Mucosa of descending colon (tissue), 3 donors: ENCODE measurements around the gene DCPS. TPM values are rescaled to one million over a fixed set of nuclear protein-coding genes. Genes with fewer than 3 reads are reported as not detected.
A peak's percentile ranks its signal among the peaks of the same experiment; 100 is the strongest.
"Not testable (repeated sequence)": the region's sequence is repeated elsewhere in the genome, so short reads cannot be mapped to it uniquely, and the experiment has no call there.

ENCODE experiments used
- ATAC-seq: fragments of 200-7000 bp; cut with Tn5 transposase; one replicate; pipeline ENCODE4 v1.9.1; 2020; ENCODE audit warnings: mild to moderate bottlenecking, moderate library complexity
- DNase-seq, 3 donors: peaks; one replicate each; pipeline ENCODE4 v3.0.0-alpha.2; 2020
- H3K36me3 ChIP-seq: fragments of 200-600 bp; one replicate; pipeline ENCODE4 v1.8.0; 2021; ENCODE audit warnings: low read depth, mild to moderate bottlenecking
- H3K4me1 ChIP-seq: fragments of 200-600 bp; one replicate; pipeline ENCODE4 v1.8.0; 2021; ENCODE audit warnings: low read depth, mild to moderate bottlenecking
- H3K4me3 ChIP-seq: fragments of 200-600 bp; one replicate; pipeline ENCODE4 v1.8.0; 2021; ENCODE audit warnings: mild to moderate bottlenecking
- H3K9me3 ChIP-seq: fragments of 200-600 bp; one replicate; pipeline ENCODE4 v1.8.0; 2021; ENCODE audit warnings: mild to moderate bottlenecking
- CTCF ChIP-seq: fragments of 200-600 bp; IDR thresholded peaks from one replicate; pipeline ENCODE4 v1.8.0; 2022; ENCODE audit warnings: antibody characterized with exemption, mild to moderate bottlenecking
- intact Hi-C, 2 donors: fragments of 100-400 bp; cut with DNase I in 1 of 2; cut with micrococcal nuclease in 1 of 2; formaldehyde crosslinking; loops; one replicate each; pipeline versions ENCODE4 v1.11.0 to v1.11.1; 2022; cut with DNase I, micrococcal nuclease
- total RNA-seq, 3 donors: library from RNA; stranded (reverse); fragmentation: NEBNext Ultra II Directional in 2 of 3; extraction: Animal tissue kit (Norgen Biotek cat#: 25700) in 2 of 3; gene quantifications; one replicate each; pipeline versions ENCODE4 v1.2.1 to v1.2.4, GENCODE V29; 2021 to 2023
- donor health status: DM: no; HTN: no; CAD: no; lungs with moderate emphysema.
- donor health status: DM: no; HTN: no; CAD: no.
- donor health status: DM: no; HTN: yes; CAD: no.

Gene DCPS
- total RNA-seq, 3 donors from 2014 or later = 10.0 to 21.3 (median 14.8) TPM

DNA sequence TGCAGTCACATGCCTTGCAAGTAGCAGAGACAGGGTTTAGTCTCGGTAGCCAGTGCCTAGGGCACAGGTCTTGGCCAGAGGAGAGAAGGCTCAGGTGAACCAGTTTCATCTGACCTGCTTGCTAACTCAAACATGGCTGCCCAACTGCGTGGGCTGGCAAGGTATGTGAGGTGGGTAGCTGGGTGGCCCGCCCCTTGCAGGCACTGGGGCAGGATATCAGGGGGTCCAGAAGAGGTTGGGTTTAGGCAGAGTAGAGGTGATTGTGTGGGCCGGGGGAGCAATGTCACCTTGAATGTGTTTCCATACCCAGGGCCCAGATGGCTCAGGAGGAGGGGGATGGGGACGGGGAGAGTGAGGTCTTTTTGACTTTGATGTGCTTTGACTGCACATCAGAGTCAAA, 89.3 kb downstream of the DCPS start:
- intact Hi-C loops = no loop called here
- ATAC-seq (peak; percentile 12), DNase-seq (no peak)
- no peak overlapping the region for H3K4me3 ChIP-seq
- TF ChIP-seq CTCF = no peak
- no peaks in the 10 kb centered on the region for H3K36me3 ChIP-seq
- no peaks in the 10 kb centered on the region for H3K9me3 ChIP-seq
- H3K4me1 ChIP-seq = no peaks in the 10 kb centered on the region

DNA sequence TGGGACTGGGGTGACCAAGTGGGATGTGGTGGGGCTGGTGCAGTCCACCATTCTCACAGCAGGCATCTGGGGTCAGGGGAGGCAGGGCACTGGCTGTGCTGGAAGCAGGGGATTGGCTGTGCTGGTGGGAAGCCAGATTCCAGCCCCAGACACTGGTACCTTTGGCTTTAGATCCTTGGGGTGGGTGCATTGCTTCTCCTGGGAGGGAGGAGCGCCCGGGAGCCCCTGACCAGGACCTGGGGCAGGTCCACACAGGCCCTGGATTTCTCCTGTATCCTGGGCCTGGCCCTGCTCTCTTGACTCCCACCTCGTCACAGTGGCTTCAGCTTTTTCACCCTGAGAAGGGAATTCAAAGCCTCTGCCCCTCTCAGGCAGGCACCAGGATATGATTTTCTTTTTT, 90.2 kb downstream of the DCPS start:
- Histone ChIP-seq H3K4me1 (no peaks in the 10 kb centered on the region), H3K9me3 (no peaks in the 10 kb centered on the region), H3K36me3 (no peaks in the 10 kb centered on the region), H3K4me3 (no peak overlapping the region)
- ATAC-seq = no peak
- intact Hi-C loops = no loop called here
- no peak for DNase-seq
- no peak for TF ChIP-seq CTCF

DNA sequence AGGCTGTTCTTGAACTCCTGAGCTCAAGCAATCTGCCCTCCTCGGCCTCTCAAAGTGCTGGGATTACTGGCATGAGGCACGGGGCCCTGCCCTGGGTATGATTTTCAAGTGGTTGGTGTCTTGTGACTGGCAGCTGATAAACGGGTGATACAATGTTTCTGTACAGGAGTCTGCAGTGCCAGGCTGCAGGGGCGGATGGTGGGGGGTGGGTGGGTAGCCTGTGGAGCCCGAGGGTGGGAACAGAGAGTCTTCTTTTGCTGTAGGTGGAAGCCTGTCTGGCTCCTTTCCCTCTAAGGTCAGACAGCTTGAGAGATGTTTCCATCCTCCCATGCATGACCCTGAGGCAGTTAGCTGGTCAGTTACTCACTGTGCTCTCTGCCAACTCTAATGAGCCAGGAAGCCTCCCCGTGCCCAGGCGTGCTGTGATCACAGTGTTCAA, 90.8 kb downstream of the DCPS start:
- H3K9me3 ChIP-seq, intact Hi-C loops, H3K4me3 ChIP-seq, H3K36me3 ChIP-seq, DNase-seq, H3K4me1 ChIP-seq, ATAC-seq: not testable (repeated sequence)

Other genes with a start within 250 kb of the DCPS start
- 10 to 100 TPM in 1 of 3 donors, 1 to 10 TPM in 2; 3.8 to 91.6 (median 6.6) TPM for gene CDON, start 241.2 kb upstream of the DCPS start, total RNA-seq
- 10 to 100 TPM; 17.0 to 23.4 (median 23.0) TPM for gene RPUSD4, start 92.4 kb upstream of the DCPS start, total RNA-seq
- gene FAM118B, start 92.3 kb upstream of the DCPS start, total RNA-seq = 10 to 100 TPM; 35.4 to 62.5 (median 48.5) TPM
- gene SRPRA, start 35.2 kb upstream of the DCPS start, total RNA-seq = 10 to 100 TPM; 73.8 to 88.1 (median 79.2) TPM
- 10 to 100 TPM; 24.3 to 36.9 (median 31.4) TPM for gene FOXRED1, start 34.9 kb upstream of the DCPS start, total RNA-seq
- gene TIRAP, start 21.0 kb upstream of the DCPS start, total RNA-seq = 10 to 100 TPM; 18.5 to 24.8 (median 21.5) TPM
- 100 to 1,000 TPM in 2 of 3 donors, 10 to 100 TPM in 1; 94.7 to 460 (median 217) TPM for gene ST3GAL4, start 51.6 kb downstream of the DCPS start, total RNA-seq